SK-N-SH treated with all-trans-retinoic acid at 6 μM for 48 hours (cell line): ENCODE measurements around the gene PFAS.

Experiments
- ARNTL ChIP-seq: fragments of 450-650 bp; formaldehyde crosslinking; IDR thresholded peaks from 2 replicates; pipeline ENCODE4 v1.5.0; 2020; ENCODE audit warnings: low read depth, mild to moderate bottlenecking, moderate library complexity, borderline replicate concordance
- CREB5 ChIP-seq: fragments of 250-450 bp; sonication (Bioruptor Pico); IDR thresholded peaks from 2 replicates; pipeline ENCODE4 v1.5.1; 2020; ENCODE audit warnings: low read depth, mild to moderate bottlenecking, moderate library complexity
- CSDC2 ChIP-seq: fragments of 250-450 bp; sonication (Bioruptor Pico); IDR thresholded peaks from 2 replicates; pipeline ENCODE4 v1.5.0; 2020; ENCODE audit warnings: mild to moderate bottlenecking, moderate library complexity
- ESRRG ChIP-seq: fragments of 250-450 bp; sonication (Bioruptor Pico); IDR thresholded peaks from 2 replicates; pipeline ENCODE4 v1.6.1; 2021; ENCODE audit warnings: mild to moderate bottlenecking
- PATZ1 ChIP-seq: fragments of 250-450 bp; sonication (Bioruptor Pico); IDR thresholded peaks from 2 replicates; pipeline ENCODE4 v1.8.0; 2020; ENCODE audit warnings: mild to moderate bottlenecking, moderate library complexity, borderline replicate concordance
- POU6F1 ChIP-seq: fragments of 250-450 bp; sonication (Bioruptor Pico); IDR thresholded peaks from 2 replicates; pipeline ENCODE4 v1.8.0; 2021; ENCODE audit warnings: low read depth, mild to moderate bottlenecking, moderate library complexity, borderline replicate concordance
- RARB ChIP-seq: fragments of 250-450 bp; sonication (Bioruptor Pico); IDR thresholded peaks from 2 replicates; pipeline ENCODE4 v1.8.0; 2021; ENCODE audit warnings: mild to moderate bottlenecking, moderate library complexity
- SNAI2 ChIP-seq: fragments of 250-450 bp; sonication (Bioruptor Pico); IDR thresholded peaks from 2 replicates; pipeline ENCODE4 v1.5.0; 2020; ENCODE audit warnings: mild to moderate bottlenecking, moderate library complexity
- TOX ChIP-seq: fragments of 250-450 bp; sonication (Bioruptor Pico); IDR thresholded peaks from 2 replicates; pipeline ENCODE4 v1.8.0; 2021; ENCODE audit warnings: mild to moderate bottlenecking, moderate library complexity, borderline replicate concordance
- TSHZ2 ChIP-seq: fragments of 250-450 bp; sonication (Bioruptor Pico); IDR thresholded peaks from 2 replicates; pipeline ENCODE4 v1.5.0; 2020; ENCODE audit warnings: mild to moderate bottlenecking, moderate library complexity
- ZFP30 ChIP-seq: fragments of 450-650 bp; formaldehyde crosslinking; IDR thresholded peaks from 2 replicates; pipeline ENCODE4 v1.5.0; 2022; ENCODE audit warnings: mild to moderate bottlenecking, moderate library complexity
- ZNF70 ChIP-seq: fragments of 450-650 bp; formaldehyde crosslinking; IDR thresholded peaks from 2 replicates; pipeline ENCODE4 v1.5.0; 2020; ENCODE audit warnings: mild to moderate bottlenecking, moderate library complexity
- ZNF8 ChIP-seq: fragments of 450-650 bp; formaldehyde crosslinking; IDR thresholded peaks from 2 replicates; pipeline ENCODE4 v1.5.0; 2020; ENCODE audit warnings: mild to moderate bottlenecking, moderate library complexity

- TF ChIP-seq PATZ1 (no peak), TOX (CRISPR knock-in tag) (no peak), TSHZ2 (CRISPR knock-in tag) (no peak), ZNF70 (CRISPR knock-in tag) (no peak), ESRRG (CRISPR knock-in tag) (no peak), ZNF8 (CRISPR knock-in tag) (no peak), RARB (CRISPR knock-in tag) (no peak), ARNTL (CRISPR knock-in tag) (no peak), SNAI2 (CRISPR knock-in tag) (no peak), POU6F1 (CRISPR knock-in tag) (no peak), CREB5 (CRISPR knock-in tag) (no peak), ZFP30 (CRISPR knock-in tag) (no peak), CSDC2 (CRISPR knock-in tag) (no peak)
Measured at GRCh38 chr17:8231701-8232100, 17.4 kb upstream of the PFAS start.
